ENCODE data around the gene LAGE3. TPM values are rescaled to one million over a fixed set of nuclear protein-coding genes. Genes with fewer than 3 reads are reported as not detected.

Gene LAGE3
- total RNA-seq, 4 donors from 2014 or later: 8.0 to 44.4 (median 28.6) TPM

DNA sequence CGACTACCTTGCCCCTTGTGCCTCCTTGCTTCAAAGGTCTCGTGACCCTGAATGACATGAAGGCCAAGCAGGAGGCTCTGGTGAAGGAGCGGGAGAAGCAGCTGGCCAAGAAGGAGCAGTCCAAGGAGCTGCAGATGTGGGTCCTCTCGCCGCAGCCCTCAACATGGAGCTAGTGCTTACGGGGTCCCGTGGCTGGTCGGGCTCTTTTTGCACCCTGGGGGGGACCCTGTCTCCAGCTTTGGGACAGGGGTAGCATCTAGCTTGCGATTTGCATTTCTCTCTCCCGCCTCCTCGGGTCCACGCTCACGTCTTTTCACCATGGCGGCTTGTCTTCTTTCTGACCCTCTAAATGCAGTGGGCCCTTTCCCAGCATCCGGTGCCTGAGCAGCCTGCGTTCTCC, 33.3 kb downstream of the LAGE3 start:
- H3K9me3 ChIP-seq: no peaks in the 10 kb centered on the region
- WGBS: 90% methylated on average over 16 of the region's 16 CpGs
- TF ChIP-seq POLR2AphosphoS5 (IDR thresholded peaks at IDR 0.05): no peak
- TF ChIP-seq, protein P1, sequence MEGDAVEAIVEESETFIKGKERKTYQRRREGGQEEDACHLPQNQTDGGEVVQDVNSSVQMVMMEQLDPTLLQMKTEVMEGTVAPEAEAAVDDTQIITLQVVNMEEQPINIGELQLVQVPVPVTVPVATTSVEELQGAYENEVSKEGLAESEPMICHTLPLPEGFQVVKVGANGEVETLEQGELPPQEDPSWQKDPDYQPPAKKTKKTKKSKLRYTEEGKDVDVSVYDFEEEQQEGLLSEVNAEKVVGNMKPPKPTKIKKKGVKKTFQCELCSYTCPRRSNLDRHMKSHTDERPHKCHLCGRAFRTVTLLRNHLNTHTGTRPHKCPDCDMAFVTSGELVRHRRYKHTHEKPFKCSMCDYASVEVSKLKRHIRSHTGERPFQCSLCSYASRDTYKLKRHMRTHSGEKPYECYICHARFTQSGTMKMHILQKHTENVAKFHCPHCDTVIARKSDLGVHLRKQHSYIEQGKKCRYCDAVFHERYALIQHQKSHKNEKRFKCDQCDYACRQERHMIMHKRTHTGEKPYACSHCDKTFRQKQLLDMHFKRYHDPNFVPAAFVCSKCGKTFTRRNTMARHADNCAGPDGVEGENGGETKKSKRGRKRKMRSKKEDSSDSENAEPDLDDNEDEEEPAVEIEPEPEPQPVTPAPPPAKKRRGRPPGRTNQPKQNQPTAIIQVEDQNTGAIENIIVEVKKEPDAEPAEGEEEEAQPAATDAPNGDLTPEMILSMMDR (IDR thresholded peaks at IDR 0.05): no peak
- TF ChIP-seq EP300 (IDR thresholded peaks at IDR 0.05): no peak
- TF ChIP-seq POLR2A (IDR thresholded peaks at IDR 0.05): no peak
- peaks cover 22% of the 10 kb centered on the region for H3K4me1 ChIP-seq
- no peak overlapping the region for H3K27ac ChIP-seq
- peaks cover 41% of the 10 kb centered on the region for H3K36me3 ChIP-seq
- H3K27me3 ChIP-seq: no peaks in the 10 kb centered on the region
- no peak for DNase-seq (ENCODE audit: low spot score in 2 of 2)
- no peak overlapping the region for H3K4me3 ChIP-seq

DNA sequence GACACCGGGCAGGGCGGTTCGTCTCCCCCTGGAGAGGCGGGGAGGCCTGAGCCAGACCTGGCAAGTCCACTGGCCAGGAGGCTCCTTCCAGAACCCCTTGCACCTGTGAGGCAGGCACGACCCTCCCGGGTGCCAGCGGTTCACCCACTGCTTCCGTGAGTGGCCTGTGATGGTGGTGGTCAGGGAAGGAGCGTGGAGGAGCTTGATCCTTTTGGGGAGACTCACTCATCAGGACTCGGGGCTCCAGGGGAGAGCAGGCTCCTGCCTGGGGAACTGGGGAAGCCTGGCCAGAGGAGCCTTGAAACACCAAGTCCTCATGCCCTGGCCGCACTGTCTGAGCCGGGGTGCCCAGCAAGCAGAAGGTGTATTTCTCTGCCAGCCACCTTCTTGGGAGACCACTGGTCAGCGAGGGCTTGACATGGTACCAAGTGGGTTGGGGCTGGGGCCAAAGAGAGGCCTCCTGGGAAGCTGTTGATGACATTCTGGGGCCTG, 34.3 kb downstream of the LAGE3 start:
- peak overlapping the region; percentile 64 for H3K27ac ChIP-seq

DNA sequence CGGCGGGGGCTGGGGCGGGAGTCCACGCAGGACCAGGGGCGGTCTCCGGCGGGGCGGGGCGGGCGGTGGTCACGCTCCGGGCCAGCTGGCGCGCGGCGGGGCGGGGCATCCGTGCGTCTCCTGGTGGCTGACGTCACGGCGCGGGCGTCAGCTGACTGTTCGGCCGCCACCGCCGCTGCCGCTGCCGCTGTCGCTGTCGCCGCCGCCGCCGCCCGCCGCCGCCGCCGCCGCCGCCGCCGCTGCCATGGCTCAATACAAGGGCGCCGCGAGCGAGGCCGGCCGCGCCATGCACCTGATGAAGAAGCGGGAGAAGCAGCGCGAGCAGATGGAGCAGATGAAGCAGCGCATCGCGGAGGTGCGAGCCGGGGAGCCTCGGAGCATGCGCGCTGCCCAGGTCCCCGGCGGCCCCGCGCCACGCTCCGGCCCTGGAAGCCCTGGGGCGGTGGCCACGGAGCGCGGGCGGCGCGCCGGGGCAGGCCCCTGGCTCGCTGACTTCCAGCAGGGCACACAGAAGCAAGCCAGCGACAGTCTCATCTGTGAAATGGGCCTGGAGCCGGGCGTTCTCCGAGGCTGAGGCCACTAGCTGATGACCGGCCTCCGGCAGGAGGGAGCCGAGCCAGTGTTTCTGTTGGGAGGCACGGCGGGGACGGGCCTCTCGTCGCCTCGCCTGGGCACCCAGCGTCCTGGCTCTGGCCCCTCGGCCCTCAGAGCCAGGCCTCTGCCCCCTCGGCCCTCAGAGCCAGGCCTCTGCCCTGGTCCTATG, 34.9 kb downstream of the LAGE3 start, which contains the start of gene FAM50A:
Gene FAM50A, plus strand, starts transcription at position 150 of the 763 bp plus-strand sequence. Its CDS starts 95 bp downstream, at position 245.
- WGBS: 41% methylated on average over 4 of the region's 94 CpGs
- peak within 1 kb of the TSS; percentile 61 for H3K4me3 ChIP-seq
- H3K27me3 ChIP-seq: no peaks in the 10 kb centered on the region
- TF ChIP-seq EP300 (IDR thresholded peaks at IDR 0.05): no peak
- no peak for TF ChIP-seq POLR2AphosphoS5 (IDR thresholded peaks at IDR 0.05)
- no peak for TF ChIP-seq POLR2A (IDR thresholded peaks at IDR 0.05)
- TF ChIP-seq, protein P1 (IDR thresholded peaks at IDR 0.05): no peak
- peaks cover 22% of the 10 kb centered on the region for H3K4me1 ChIP-seq
- H3K36me3 ChIP-seq: peaks cover 38% of the 10 kb centered on the region
- peak in 1 of 2 donors; percentile 85 for DNase-seq (ENCODE audit: low spot score in 2 of 2)
- peak within 1 kb of the TSS; percentile 64 for H3K27ac ChIP-seq
- no peaks in the 10 kb centered on the region for H3K9me3 ChIP-seq

More for the DNA sequence above, 34.3 kb downstream of the LAGE3 start:
- peaks cover 22% of the 10 kb centered on the region for H3K4me1 ChIP-seq
- H3K4me3 ChIP-seq: peak overlapping the region; percentile 61
- H3K27me3 ChIP-seq: no peaks in the 10 kb centered on the region
- no peak for DNase-seq (ENCODE audit: low spot score in 2 of 2)
- TF ChIP-seq EP300 (IDR thresholded peaks at IDR 0.05) (no peak), POLR2AphosphoS5 (IDR thresholded peaks at IDR 0.05) (no peak), POLR2A (IDR thresholded peaks at IDR 0.05) (no peak)
- TF ChIP-seq, protein P1 (IDR thresholded peaks at IDR 0.05): no peak
- H3K9me3 ChIP-seq: no peaks in the 10 kb centered on the region
- peaks cover 41% of the 10 kb centered on the region for H3K36me3 ChIP-seq
- WGBS: 74% methylated on average over 7 of the region's 13 CpGs

DNA sequence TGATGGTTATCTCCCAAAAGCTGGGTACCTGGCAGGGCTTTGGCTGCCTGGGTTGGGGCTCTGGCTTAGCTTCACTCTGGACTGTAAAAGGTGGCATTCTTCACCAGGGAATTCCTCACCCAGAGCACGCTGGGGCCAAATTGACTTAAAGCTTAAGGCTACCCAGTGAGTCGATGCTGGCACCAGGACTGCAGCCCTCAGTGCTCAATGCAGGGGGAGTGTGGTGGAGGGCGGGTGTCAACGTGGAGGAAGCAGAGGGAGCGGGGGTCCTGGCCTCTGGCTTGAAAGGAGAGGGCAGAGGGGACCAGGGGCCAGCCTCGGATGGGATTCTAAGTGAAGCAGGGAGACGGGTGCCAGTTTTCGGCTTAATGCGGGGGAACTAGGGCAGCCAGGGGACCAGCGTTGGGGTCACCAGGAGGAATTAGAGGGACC, 35.6 kb downstream of the LAGE3 start:
- H3K27ac ChIP-seq: peak overlapping the region; percentile 64
- H3K27me3 ChIP-seq: no peaks in the 10 kb centered on the region
- 53% methylated on average over 5 of the region's 10 CpGs for WGBS
- TF ChIP-seq POLR2A (IDR thresholded peaks at IDR 0.05) (no peak), POLR2AphosphoS5 (IDR thresholded peaks at IDR 0.05) (no peak), EP300 (IDR thresholded peaks at IDR 0.05) (no peak)
- TF ChIP-seq, protein P1 (IDR thresholded peaks at IDR 0.05): no peak
- peak overlapping the region; percentile 61 for H3K4me3 ChIP-seq
- peaks cover 31% of the 10 kb centered on the region for H3K36me3 ChIP-seq
- no peaks in the 10 kb centered on the region for H3K9me3 ChIP-seq
- H3K4me1 ChIP-seq: peaks cover 26% of the 10 kb centered on the region
- DNase-seq (ENCODE audit: low spot score in 2 of 2): no peak

DNA sequence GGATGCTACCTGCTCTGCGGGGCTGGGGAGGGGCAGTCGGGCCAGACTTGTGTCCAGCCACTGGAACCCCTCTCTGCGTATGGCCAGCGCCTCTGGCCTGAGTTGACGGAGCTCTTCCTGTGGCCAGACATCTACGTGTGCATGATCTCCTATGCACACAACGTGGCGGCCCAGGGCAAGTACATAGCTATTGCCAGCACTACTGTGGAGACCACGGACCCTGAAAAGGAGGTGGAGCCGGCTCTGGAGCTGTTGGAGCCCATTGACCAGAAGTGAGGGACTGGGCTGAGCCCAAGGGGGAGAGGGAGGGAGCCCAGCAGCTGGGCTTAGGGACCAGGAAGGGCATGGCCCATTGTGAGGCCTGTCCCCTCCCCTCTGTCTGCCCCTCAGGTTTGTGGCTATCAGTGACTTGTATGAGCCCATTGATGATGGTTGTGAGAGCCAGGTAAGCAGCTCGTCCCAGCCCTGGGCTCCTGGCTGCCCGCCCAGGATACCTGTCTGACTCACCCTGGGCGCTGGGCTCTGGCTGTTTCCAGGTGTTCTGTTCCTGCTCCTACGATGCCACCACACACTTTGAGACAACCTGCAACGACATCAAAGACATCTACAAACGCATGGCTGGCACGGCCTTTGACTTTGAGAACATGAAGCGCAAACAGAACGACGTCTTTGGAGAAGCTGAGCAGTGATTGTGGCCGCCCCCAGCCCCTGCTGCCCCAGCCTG, 36.9 kb downstream of the LAGE3 start:
- no peak for DNase-seq (ENCODE audit: low spot score in 2 of 2)
- Histone ChIP-seq H3K27me3 (no peaks in the 10 kb centered on the region), H3K27ac (no peak overlapping the region), H3K4me3 (no peak overlapping the region), H3K36me3 (peaks cover 29% of the 10 kb centered on the region), H3K4me1 (peaks cover 37% of the 10 kb centered on the region), H3K9me3 (no peaks in the 10 kb centered on the region)
- WGBS: 71% methylated on average over 11 of the region's 21 CpGs
- TF ChIP-seq POLR2A (IDR thresholded peaks at IDR 0.05) (no peak), POLR2AphosphoS5 (IDR thresholded peaks at IDR 0.05) (no peak), EP300 (IDR thresholded peaks at IDR 0.05) (no peak)
- TF ChIP-seq, protein P1 (IDR thresholded peaks at IDR 0.05): no peak

Measured in suprapubic skin (tissue), 4 donors.